IMR-90 (cell line): ENCODE measurements around the gene KLF17. TPM values are rescaled to one million over a fixed set of nuclear protein-coding genes. Genes with fewer than 3 reads are reported as not detected.

Experiments used
- ATAC-seq: fragments of 200-7000 bp; cut with Tn5 transposase; 2 replicates; pipeline ENCODE4 v1.9.1; 2020; ENCODE audit warnings: low read depth, mild to moderate bottlenecking, moderate library complexity
- Bru-seq: library from RNA; stranded (reverse); fragments of 400-500 nt; gene quantifications from one replicate; lab custom pipeline; 2021; lab: Mats Ljungman, UMichigan
- BruChase-seq, 2 experiments: library from RNA; stranded (reverse); fragments of 400-500 nt; gene quantifications; one replicate each; lab custom pipeline; 2021; lab: Mats Ljungman, UMichigan
- BruUV-seq: library from RNA; stranded (reverse); fragments of 400-500 nt; replicated peaks from 2 replicates; lab custom pipeline; 2021; lab: Mats Ljungman, UMichigan
- CTCF ChIA-PET: fragments of 300-600 bp; formaldehyde crosslinking; extraction: SDS; loops from one replicate; lab custom pipeline; 2021; ENCODE audit warnings: antibody characterized with exemption; lab: Yijun Ruan, JAX
- POLR2A ChIA-PET: fragments of 300-600 bp; sonication (Branson Sonifier 250); formaldehyde crosslinking; loops from one replicate; lab custom pipeline; 2022; ENCODE audit warnings: antibody characterized with exemption; ENCODE audit not compliant: unreplicated experiment; lab: Charles Lee
- DNase-seq: peaks from one replicate; pipeline ENCODE4 v3.0.0; 2013
- H2AFZ ChIP-seq: replicated peaks from 2 replicates; pipeline ENCODE3; 2013; ENCODE audit warnings: low read length, mild to moderate bottlenecking; ENCODE audit not compliant: poor library complexity
- H2AK5ac ChIP-seq: 2 replicates; pipeline ENCODE4 v1.6.1; 2013; ENCODE audit warnings: low read depth, low read length, inconsistent platforms
- H2AK9ac ChIP-seq: replicated peaks from 2 replicates; pipeline ENCODE3; 2013; ENCODE audit warnings: mild to moderate bottlenecking, low read depth, low read length, moderate library complexity; ENCODE audit not compliant: poor library complexity
- H2BK120ac ChIP-seq: 2 replicates; pipeline ENCODE4 v1.6.1; 2013; ENCODE audit warnings: low read depth, low read length, inconsistent platforms
- H2BK15ac ChIP-seq: 3 replicates; pipeline ENCODE4 v1.6.1; 2013; ENCODE audit warnings: low read depth, low read length, inconsistent platforms
- H2BK20ac ChIP-seq: 2 replicates; pipeline ENCODE4 v1.6.1; 2013; ENCODE audit warnings: low read depth, mild to moderate bottlenecking, inconsistent platforms, low read length, moderate library complexity
- H2BK5ac ChIP-seq: 2 replicates; pipeline ENCODE4 v1.6.1; 2013; ENCODE audit warnings: mild to moderate bottlenecking, low read depth, low read length, inconsistent platforms; ENCODE audit not compliant: poor library complexity, severe bottlenecking
- H3K14ac ChIP-seq: replicated peaks from 2 replicates; pipeline ENCODE4 v1.6.1; 2013; ENCODE audit warnings: low read depth, low read length, inconsistent platforms
- H3K18ac ChIP-seq: 2 replicates; pipeline ENCODE4 v1.6.1; 2013; ENCODE audit warnings: low read depth, low read length, control low read depth
- H3K23ac ChIP-seq: 2 replicates; pipeline ENCODE4 v1.6.1; 2013; ENCODE audit warnings: low read depth, low read length, inconsistent platforms
- H3K27ac ChIP-seq: 2 replicates; pipeline ENCODE4 v1.5.1; 2013; ENCODE audit warnings: mild to moderate bottlenecking, control low read depth, low read length; ENCODE audit not compliant: insufficient read depth
- H3K27me3 ChIP-seq: 2 replicates; pipeline ENCODE4 v1.6.1; 2013; ENCODE audit warnings: low read length; ENCODE audit not compliant: control insufficient read depth, insufficient read depth
- H3K36me3 ChIP-seq: 2 replicates; pipeline ENCODE4 v1.6.1; 2013; ENCODE audit warnings: low read length, mixed read lengths; ENCODE audit not compliant: control insufficient read depth, insufficient read depth
- H3K4ac ChIP-seq: 2 replicates; pipeline ENCODE4 v1.6.1; 2013; ENCODE audit warnings: low read depth, low read length, inconsistent platforms
- H3K4me1 ChIP-seq: 2 replicates; pipeline ENCODE4 v1.6.1; 2013; ENCODE audit warnings: low read length, mixed read lengths; ENCODE audit not compliant: control insufficient read depth, insufficient read depth
- H3K4me2 ChIP-seq: 2 replicates; pipeline ENCODE4 v1.6.1; 2013; ENCODE audit warnings: low read depth, mild to moderate bottlenecking, control low read depth, low read length, moderate library complexity
- H3K4me3 ChIP-seq: 2 replicates; pipeline ENCODE4 v1.5.1; 2013; ENCODE audit warnings: low read depth, mild to moderate bottlenecking, control low read depth, low read length, moderate library complexity; ENCODE audit not compliant: insufficient read depth
- H3K56ac ChIP-seq: 2 replicates; pipeline ENCODE4 v1.6.1; 2013; ENCODE audit warnings: low read length, inconsistent platforms; ENCODE audit not compliant: insufficient read depth; ENCODE audit errors: extremely low read depth
- H3K79me1 ChIP-seq, 2 experiments: 2 replicates each; pipeline ENCODE4 v1.6.1; 2013; ENCODE audit warnings: low read length in 2 of 2, inconsistent platforms in 1 of 2, low read depth in 1 of 2
- H3K9ac ChIP-seq: 2 replicates; pipeline ENCODE4 v1.6.1; 2013; ENCODE audit warnings: low read depth, low read length, control low read depth
- H3K9me1 ChIP-seq: 2 replicates; pipeline ENCODE4 v1.6.1; 2013; ENCODE audit warnings: low read length, inconsistent platforms; ENCODE audit not compliant: insufficient read depth
- H3K9me3 ChIP-seq: 2 replicates; pipeline ENCODE4 v1.6.1; 2013; ENCODE audit warnings: low read length; ENCODE audit not compliant: control insufficient read depth, insufficient read depth
- H4K20me1 ChIP-seq: 2 replicates; pipeline ENCODE4 v1.6.1; 2013; ENCODE audit warnings: low read length, inconsistent platforms; ENCODE audit not compliant: insufficient read depth
- H4K5ac ChIP-seq: 2 replicates; pipeline ENCODE4 v1.6.1; 2013; ENCODE audit warnings: mild to moderate bottlenecking, low read depth, low read length, control low read depth
- H4K8ac ChIP-seq, 2 experiments: 2 replicates each; pipeline ENCODE4 v1.6.1; 2013; ENCODE audit warnings: low read depth in 2 of 2, low read length in 2 of 2, control low read depth in 1 of 2, inconsistent platforms in 1 of 2
- H4K91ac ChIP-seq: 2 replicates; pipeline ENCODE4 v1.6.1; 2013; ENCODE audit warnings: low read depth, low read length, inconsistent platforms; ENCODE audit not compliant: insufficient read depth
- BHLHE40 ChIP-seq: fragments of 150-350 bp; IDR thresholded peaks from 2 replicates; pipeline ENCODE4 v1.6.1; 2016; ENCODE audit warnings: mild to moderate bottlenecking, low read depth, low read length
- CEBPB ChIP-seq: IDR thresholded peaks from 2 replicates; pipeline ENCODE4 v1.6.1; 2012; ENCODE audit warnings: low read depth, low read length, improper control_type of control experiment
- CHD1 ChIP-seq: IDR thresholded peaks from 2 replicates; pipeline ENCODE4 v1.6.1; 2012; ENCODE audit warnings: low read depth, low read length, improper control_type of control experiment
- ELK1 ChIP-seq: fragments of 150-350 bp; IDR thresholded peaks from 2 replicates; pipeline ENCODE4 v1.6.1; 2016; ENCODE audit warnings: low read depth, mild to moderate bottlenecking, low read length, moderate library complexity, borderline replicate concordance
- FOS ChIP-seq: fragments of 150-350 bp; IDR thresholded peaks from 2 replicates; pipeline ENCODE4 v1.6.1; 2016; ENCODE audit warnings: low read depth, low read length
- MAFK ChIP-seq: IDR thresholded peaks from 2 replicates; pipeline ENCODE4 v1.6.1; 2012; ENCODE audit warnings: low read depth, low read length, improper control_type of control experiment
- MAZ ChIP-seq: IDR thresholded peaks from 2 replicates; pipeline ENCODE4 v1.6.1; 2012; ENCODE audit warnings: low read depth, mild to moderate bottlenecking, low read length, improper control_type of control experiment, moderate library complexity, borderline replicate concordance
- MXI1 ChIP-seq: IDR thresholded peaks from 2 replicates; pipeline ENCODE4 v1.6.1; 2012; ENCODE audit warnings: low read depth, mild to moderate bottlenecking, low read length, moderate library complexity, borderline replicate concordance
- NFE2L2 ChIP-seq: fragments of 150-350 bp; IDR thresholded peaks from 2 replicates; pipeline ENCODE4 v1.6.1; 2016; ENCODE audit warnings: low read depth, mild to moderate bottlenecking, low read length
- POLR2A ChIP-seq: IDR thresholded peaks from 2 replicates; pipeline ENCODE4 v1.6.1; 2012; ENCODE audit warnings: mild to moderate bottlenecking, low read depth, low read length
- RAD21 ChIP-seq: IDR thresholded peaks from 2 replicates; pipeline ENCODE4 v1.6.1; 2012; ENCODE audit warnings: low read length, improper control_type of control experiment
- RCOR1 ChIP-seq: IDR thresholded peaks from 2 replicates; pipeline ENCODE4 v1.6.1; 2012; ENCODE audit warnings: mild to moderate bottlenecking, low read length, improper control_type of control experiment; ENCODE audit not compliant: insufficient replicate concordance
- RFX5 ChIP-seq: IDR thresholded peaks from 2 replicates; pipeline ENCODE4 v1.8.0; 2012; ENCODE audit warnings: low read depth, mild to moderate bottlenecking, low read length, moderate library complexity
- SMC3 ChIP-seq: fragments of 150-350 bp; IDR thresholded peaks from 2 replicates; pipeline ENCODE4 v1.6.1; 2016; ENCODE audit warnings: low read depth, mild to moderate bottlenecking, antibody characterized with exemption, low read length, moderate library complexity
- USF2 ChIP-seq: fragments of 150-350 bp; IDR thresholded peaks from 2 replicates; pipeline ENCODE4 v1.6.1; 2017; ENCODE audit warnings: mild to moderate bottlenecking, antibody characterized with exemption, low read length, low read depth
- WGBS, 2 experiments: methylation state at CpG; one replicate each; pipeline versions ENCODE4 v1.1.5 to v1.1.7; 2013; ENCODE audit warnings: missing lambda C conversion rate in 2 of 2; ENCODE audit not compliant: insufficient read length in 1 of 2; ENCODE audit errors: extremely low coverage in 2 of 2; 5-methylcytosine and 5-hydroxymethylcytosine counted together
- dilution Hi-C: fragments of 300-500 bp; cut with HindIII; formaldehyde crosslinking; loops from one replicate; pipeline ENCODE4 v1.14.3; 2018; ENCODE audit warnings: low sequenced_read_pairs; ENCODE audit not compliant: unreplicated experiment
- in situ Hi-C: fragments of 300-500 bp; cut with MboI; formaldehyde crosslinking; loops from 3 replicates; pipeline ENCODE4 v1.14.3; 2019; ENCODE audit warnings: low sequenced_read_pairs, inconsistent platforms, mixed read lengths
- intact Hi-C: fragments of 100-400 bp; cut with micrococcal nuclease; formaldehyde crosslinking; loops from 2 replicates; pipeline ENCODE4 v1.10.0; 2022
- long read RNA-seq: library from polyadenylated mRNA; unstranded; transcript quantifications from one replicate; pipeline ENCODE4 v2.0.0, GENCODE V29; 2021; ENCODE audit not compliant: unreplicated experiment
- polyA plus RNA-seq, 3 experiments: library from polyadenylated mRNA; depleted of rRNA; stranded (reverse); fragments of >200 nt; gene quantifications; 2 replicates each; pipeline ENCODE4 v1.2.3, GENCODE V29; 2012; ENCODE audit warnings: low replicate concordance in 1 of 3
- total RNA-seq: library from RNA; depleted of rRNA; stranded (reverse); fragments of >200 nt; gene quantifications from 2 replicates; pipeline ENCODE4 v1.2.3, GENCODE V29; 2012; rRNA removed
- TF ChIP-seq, protein P1 (sequence below): conservative IDR thresholded peaks from 2 replicates; pipeline ENCODE4 v1.5.1; 2012; ENCODE audit warnings: mild to moderate bottlenecking, low read depth, low read length, improper control_type of control experiment

Gene KLF17
- total RNA-seq: 0.28 and 0.36 TPM in 2 replicates
- 0.14 and 0.17 TPM in 2 replicates for polyA plus RNA-seq (2012; rRNA removed)
- polyA plus RNA-seq (2012; cell fraction: cytosol; rRNA removed): 0.05 and 0.08 TPM in 2 replicates
- polyA plus RNA-seq (2012; cell fraction: nucleus; rRNA removed; ENCODE audit: low replicate concordance): 0.16 and 0.32 TPM in 2 replicates
- Bru-seq, nascent RNA: percentile 17 among the genes with signal in this experiment
- percentile 34 among the genes with signal in this experiment for BruChase-seq, experiment 1, labeled RNA remaining after a 6-hour chase
- percentile 24 among the genes with signal in this experiment for BruChase-seq, experiment 2, labeled RNA remaining after a 2-hour chase
- long read RNA-seq: 0 reads

- peaks cover 11% of the 10 kb centered on the region for H3K27me3 ChIP-seq
- H2AK9ac ChIP-seq: no peak within 1 kb of the TSS
- intact Hi-C loops (no loop called here), in situ Hi-C loops (no loop called here), dilution Hi-C loops (no loop called here)
- no peak within 1 kb of the TSS for H3K4me2 ChIP-seq
- no peak within 1 kb of the TSS for H3K18ac ChIP-seq
- no peak within 1 kb of the TSS for H2BK20ac ChIP-seq
- H4K8ac ChIP-seq: no peak within 1 kb of the TSS
- no peak within 1 kb of the TSS for H4K91ac ChIP-seq
- H3K9ac ChIP-seq: no peak within 1 kb of the TSS
- H3K9me3 ChIP-seq: no peaks in the 10 kb centered on the region
- no peak within 1 kb of the TSS for H4K5ac ChIP-seq
- no peak for ATAC-seq
- 97% methylated on average over 6 of the region's 25 CpGs; no CpG with 5 or more reads in 1 of the 2 experiments for WGBS, 2 experiments
- H2BK120ac ChIP-seq: no peak within 1 kb of the TSS
- no peak within 1 kb of the TSS for H3K27ac ChIP-seq
- no peak within 1 kb of the TSS for H2AK5ac ChIP-seq
- DNase-seq: no peak
- no peaks in the 10 kb centered on the region for H3K36me3 ChIP-seq
- no peaks in the 10 kb centered on the region for H4K20me1 ChIP-seq
- BruUV-seq: no TSS peak
- no peak within 1 kb of the TSS for H3K4me3 ChIP-seq
- no peak within 1 kb of the TSS for H3K23ac ChIP-seq
- H3K56ac ChIP-seq: no peak within 1 kb of the TSS
- H3K4ac ChIP-seq: no peak within 1 kb of the TSS
- H2BK15ac ChIP-seq: no peak within 1 kb of the TSS
- H2AFZ ChIP-seq: no peak within 1 kb of the TSS
- H3K14ac ChIP-seq: no peak within 1 kb of the TSS
- H3K9me1 ChIP-seq: no peaks in the 10 kb centered on the region
- H3K4me1 ChIP-seq: no peaks in the 10 kb centered on the region
- no peak for TF ChIP-seq ELK1
- no peak for TF ChIP-seq BHLHE40
- TF ChIP-seq RAD21: no peak
- TF ChIP-seq FOS: no peak
- TF ChIP-seq POLR2A: no peak
- TF ChIP-seq MAZ: no peak
- TF ChIP-seq NFE2L2: no peak
- TF ChIP-seq SMC3: no peak
- TF ChIP-seq MAFK: no peak
- TF ChIP-seq RCOR1: no peak
- TF ChIP-seq MXI1: no peak
- no peak for TF ChIP-seq CHD1
- TF ChIP-seq CEBPB: no peak
- no peak for TF ChIP-seq USF2
- no peak for TF ChIP-seq RFX5
- TF ChIP-seq, protein P1, sequence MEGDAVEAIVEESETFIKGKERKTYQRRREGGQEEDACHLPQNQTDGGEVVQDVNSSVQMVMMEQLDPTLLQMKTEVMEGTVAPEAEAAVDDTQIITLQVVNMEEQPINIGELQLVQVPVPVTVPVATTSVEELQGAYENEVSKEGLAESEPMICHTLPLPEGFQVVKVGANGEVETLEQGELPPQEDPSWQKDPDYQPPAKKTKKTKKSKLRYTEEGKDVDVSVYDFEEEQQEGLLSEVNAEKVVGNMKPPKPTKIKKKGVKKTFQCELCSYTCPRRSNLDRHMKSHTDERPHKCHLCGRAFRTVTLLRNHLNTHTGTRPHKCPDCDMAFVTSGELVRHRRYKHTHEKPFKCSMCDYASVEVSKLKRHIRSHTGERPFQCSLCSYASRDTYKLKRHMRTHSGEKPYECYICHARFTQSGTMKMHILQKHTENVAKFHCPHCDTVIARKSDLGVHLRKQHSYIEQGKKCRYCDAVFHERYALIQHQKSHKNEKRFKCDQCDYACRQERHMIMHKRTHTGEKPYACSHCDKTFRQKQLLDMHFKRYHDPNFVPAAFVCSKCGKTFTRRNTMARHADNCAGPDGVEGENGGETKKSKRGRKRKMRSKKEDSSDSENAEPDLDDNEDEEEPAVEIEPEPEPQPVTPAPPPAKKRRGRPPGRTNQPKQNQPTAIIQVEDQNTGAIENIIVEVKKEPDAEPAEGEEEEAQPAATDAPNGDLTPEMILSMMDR: no peak
- no peaks in the 10 kb centered on the region for H3K79me1 ChIP-seq
- ChIA-PET CTCF (no interaction called here), POLR2A (no interaction called here)
- no peak within 1 kb of the TSS for H2BK5ac ChIP-seq
Measured at GRCh38 chr1:44118682-44119081, at the start of gene KLF17. TSS of gene KLF17 (plus strand) at chr1:44118821. CDS start at chr1:44118908, 87 bp downstream.
